GM10847 (cell line): ENCODE measurements around the gene PRR11.

Source experiments
- POLR2A ChIP-seq: IDR thresholded peaks from 2 replicates; pipeline ENCODE4 v1.6.1; 2011; ENCODE audit not compliant: insufficient read length; ENCODE audit errors: extremely low read depth

PRR11 gene

GRCh38 chr17:59234631-59235030 is 79.1 kb downstream of the PRR11 start:
- no peak for TF ChIP-seq POLR2A

- TF ChIP-seq POLR2A = no peak
These were observed 83.4 kb downstream of the PRR11 start for GRCh38 chr17:59238906-59239305.

- TF ChIP-seq POLR2A = no peak
These were observed 88.5 kb downstream of the PRR11 start for GRCh38 chr17:59244081-59244480.
